DOHH2 (cell line): Measurements from ENCODE around the gene CCN6.

ENCODE experiments used
- CTCF ChIP-seq: fragments of 200-600 bp; sonication (generic); IDR thresholded peaks from one replicate; pipeline ENCODE4 v1.5.1; 2014; ENCODE audit warnings: antibody characterized with exemption, mild to moderate bottlenecking, low read depth, low read length; ENCODE audit not compliant: poor library complexity, severe bottlenecking
- EZH2phosphoT487 ChIP-seq: fragments of 200-600 bp; sonication (generic); IDR thresholded peaks from 2 replicates; pipeline ENCODE4 v1.6.1; 2017; ENCODE audit warnings: borderline replicate concordance, mild to moderate bottlenecking, antibody characterized with exemption, low read length, moderate library complexity, mixed read lengths

- TF ChIP-seq CTCF, result no peak
- no peak for TF ChIP-seq EZH2phosphoT487
Observed at GRCh38 chr6:112065426-112065986, 11.6 kb downstream of the CCN6 start.
